ENCODE results near the gene NKX6-2.

DNA sequence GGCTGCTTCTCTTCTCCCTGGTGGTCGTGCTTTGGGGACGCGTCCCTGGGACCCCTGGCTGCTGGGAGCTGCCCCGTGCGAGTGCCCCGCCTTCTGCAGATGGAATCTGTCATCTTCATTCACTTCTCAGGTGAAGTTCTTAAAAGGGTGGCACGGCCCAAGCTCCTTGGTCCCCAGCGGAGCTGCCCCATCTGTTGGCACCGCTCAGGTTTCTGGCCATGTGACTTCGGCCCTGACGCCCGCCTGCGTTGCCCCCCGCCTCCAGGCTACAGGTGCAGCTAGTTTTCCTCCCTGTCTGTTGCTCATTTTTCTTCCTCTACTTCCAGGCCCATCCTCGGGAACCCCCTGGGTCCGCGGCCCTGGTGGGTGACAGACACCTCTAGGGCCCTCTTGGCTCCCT is 6.8 kb upstream of the NKX6-2 start:
- TF ChIP-seq, protein P1, sequence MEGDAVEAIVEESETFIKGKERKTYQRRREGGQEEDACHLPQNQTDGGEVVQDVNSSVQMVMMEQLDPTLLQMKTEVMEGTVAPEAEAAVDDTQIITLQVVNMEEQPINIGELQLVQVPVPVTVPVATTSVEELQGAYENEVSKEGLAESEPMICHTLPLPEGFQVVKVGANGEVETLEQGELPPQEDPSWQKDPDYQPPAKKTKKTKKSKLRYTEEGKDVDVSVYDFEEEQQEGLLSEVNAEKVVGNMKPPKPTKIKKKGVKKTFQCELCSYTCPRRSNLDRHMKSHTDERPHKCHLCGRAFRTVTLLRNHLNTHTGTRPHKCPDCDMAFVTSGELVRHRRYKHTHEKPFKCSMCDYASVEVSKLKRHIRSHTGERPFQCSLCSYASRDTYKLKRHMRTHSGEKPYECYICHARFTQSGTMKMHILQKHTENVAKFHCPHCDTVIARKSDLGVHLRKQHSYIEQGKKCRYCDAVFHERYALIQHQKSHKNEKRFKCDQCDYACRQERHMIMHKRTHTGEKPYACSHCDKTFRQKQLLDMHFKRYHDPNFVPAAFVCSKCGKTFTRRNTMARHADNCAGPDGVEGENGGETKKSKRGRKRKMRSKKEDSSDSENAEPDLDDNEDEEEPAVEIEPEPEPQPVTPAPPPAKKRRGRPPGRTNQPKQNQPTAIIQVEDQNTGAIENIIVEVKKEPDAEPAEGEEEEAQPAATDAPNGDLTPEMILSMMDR (IDR thresholded peaks at IDR 0.05) = no peak
- TF ChIP-seq EZH2 (IDR thresholded peaks at IDR 0.05) = no peak

Measured in neural progenitor cell (in vitro differentiated cells).